Activated CD8-positive, alpha-beta memory T cell treated with anti-CD3 and anti-CD28 coated beads, Interleukin-2, amount 50 U/mL, for 48 hours (primary cell): Measurements from ENCODE around the gene H3-3A.

Source experiments
- DNase-seq: peaks from one replicate; pipeline ENCODE4 v3.0.0-alpha.2; 2020

H3-3A gene

GRCh38 chr1:226086776-226087175 is 24.3 kb downstream of the H3-3A start:
- DNase-seq = no peak

GRCh38 chr1:226091461-226091860 is 28.9 kb downstream of the H3-3A start:
- DNase-seq = no peak

- DNase-seq = peak; percentile 13
These were observed 29.7 kb downstream of the H3-3A start for GRCh38 chr1:226092048-226092820.

DNA sequence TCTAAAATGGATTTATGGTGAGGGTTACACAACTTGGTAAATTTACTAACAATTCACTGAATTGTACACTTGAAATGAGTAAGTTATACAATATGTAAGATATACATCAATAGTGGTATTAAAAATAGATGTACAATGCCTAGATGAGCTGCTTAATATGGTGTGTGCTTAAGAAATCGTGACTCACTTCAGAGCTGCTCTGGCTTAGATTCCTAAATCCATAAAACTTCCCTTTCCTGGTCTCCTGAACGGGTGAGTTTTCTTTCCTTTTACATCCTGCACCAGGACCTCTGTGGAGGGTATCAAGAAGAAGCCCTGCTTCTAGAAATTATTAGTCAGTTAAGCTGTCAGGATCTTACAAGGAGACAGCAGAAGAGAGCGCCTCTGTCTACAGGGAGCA is 30.4 kb downstream of the H3-3A start:
- DNase-seq = no peak

- no peak for DNase-seq
These were observed 31.1 kb downstream of the H3-3A start for GRCh38 chr1:226093621-226094020.

- DNase-seq = no peak
These were observed 31.9 kb downstream of the H3-3A start for GRCh38 chr1:226094451-226094850.

- no peak for DNase-seq
These were observed 32.8 kb downstream of the H3-3A start for GRCh38 chr1:226095286-226095685.

DNA sequence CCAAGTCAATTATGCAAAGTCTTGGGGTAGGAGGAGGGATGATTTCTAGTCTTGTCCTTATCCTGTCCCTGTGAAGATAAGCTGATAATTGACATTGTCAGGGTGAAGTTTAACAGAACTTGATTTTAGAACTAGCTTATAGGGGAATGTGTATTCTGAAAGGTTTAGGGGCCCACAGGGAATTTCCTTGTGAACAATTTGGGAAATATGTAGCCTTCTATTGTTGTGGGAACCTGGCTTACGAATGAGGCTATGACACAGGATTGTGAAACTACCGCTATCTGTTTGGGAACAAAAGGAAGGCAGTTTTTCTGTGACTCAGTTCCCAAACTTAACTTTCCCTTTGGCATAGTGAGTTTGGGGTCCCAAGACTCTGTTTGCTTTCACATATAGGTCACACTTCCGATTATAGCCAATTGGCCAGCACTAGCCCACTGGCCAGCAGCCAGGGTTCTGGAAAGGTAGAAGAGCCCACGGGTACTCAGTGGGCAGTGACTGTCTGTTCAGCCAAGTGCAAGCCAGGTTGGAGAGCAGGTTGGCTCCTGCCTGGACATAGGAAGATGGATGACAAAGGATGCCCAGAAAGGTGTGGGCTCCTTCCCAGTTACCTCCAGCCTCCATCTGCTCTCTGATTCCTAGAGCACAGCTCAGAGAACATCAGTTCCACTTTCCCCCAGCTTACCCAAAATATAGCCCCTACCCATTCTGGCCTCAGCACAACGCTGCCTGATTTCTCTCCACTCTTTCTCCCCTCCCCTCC is 35.5 kb downstream of the H3-3A start:
- DNase-seq = no peak

DNA sequence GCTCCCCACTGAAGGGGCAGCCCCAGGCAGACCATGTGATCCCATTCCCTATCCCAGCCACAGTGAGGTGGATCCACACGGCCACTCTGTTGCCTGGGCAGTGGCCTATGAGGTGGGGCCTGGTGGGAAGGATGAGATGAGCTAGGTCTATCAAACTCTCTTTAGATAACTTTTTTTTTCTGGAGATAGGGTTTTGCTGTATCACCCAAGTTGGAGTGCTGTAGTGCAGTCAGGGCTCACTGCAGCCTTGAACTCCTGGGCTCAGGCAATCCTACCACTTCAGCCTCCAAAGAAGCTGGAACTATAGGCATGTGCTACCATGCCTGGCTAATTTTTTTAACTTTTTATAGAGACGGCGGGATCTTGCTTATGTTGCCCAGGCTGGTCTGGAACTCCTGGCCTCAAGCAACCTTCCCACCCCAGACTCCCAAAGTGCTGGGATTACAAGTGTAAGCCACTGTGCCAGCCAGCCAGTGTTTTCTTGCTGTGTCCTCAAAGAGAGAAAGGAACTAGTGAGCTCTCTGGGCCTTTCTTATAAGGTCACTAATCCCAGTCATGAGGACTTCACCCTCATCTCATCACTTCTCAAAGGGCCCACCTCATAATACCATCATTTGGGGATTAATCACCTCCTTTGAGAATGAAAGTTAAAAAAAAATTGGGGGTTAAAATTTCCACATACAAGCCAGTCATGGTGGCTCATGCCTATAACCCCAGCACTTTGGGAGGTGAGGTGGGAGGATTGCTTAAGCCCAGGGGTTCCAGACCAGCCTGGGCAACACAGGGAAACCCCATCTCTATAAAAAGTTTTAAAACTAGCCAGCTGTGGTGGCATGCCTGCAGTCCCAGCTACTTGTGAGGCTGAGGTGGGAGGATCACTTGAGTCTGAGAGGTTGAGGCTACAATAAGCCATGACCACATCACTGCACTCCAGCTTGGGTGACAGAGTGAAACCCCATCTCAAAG is 36.6 kb downstream of the H3-3A start:
- no peak for DNase-seq

- peak; percentile 69 for DNase-seq
These were observed 38.2 kb downstream of the H3-3A start for GRCh38 chr1:226100436-226101391.

- DNase-seq = no peak
These were observed 42.2 kb downstream of the H3-3A start for GRCh38 chr1:226104671-226105121.

GRCh38 chr1:226107471-226108460 is 45.2 kb downstream of the H3-3A start:
- DNase-seq = no peak

DNA sequence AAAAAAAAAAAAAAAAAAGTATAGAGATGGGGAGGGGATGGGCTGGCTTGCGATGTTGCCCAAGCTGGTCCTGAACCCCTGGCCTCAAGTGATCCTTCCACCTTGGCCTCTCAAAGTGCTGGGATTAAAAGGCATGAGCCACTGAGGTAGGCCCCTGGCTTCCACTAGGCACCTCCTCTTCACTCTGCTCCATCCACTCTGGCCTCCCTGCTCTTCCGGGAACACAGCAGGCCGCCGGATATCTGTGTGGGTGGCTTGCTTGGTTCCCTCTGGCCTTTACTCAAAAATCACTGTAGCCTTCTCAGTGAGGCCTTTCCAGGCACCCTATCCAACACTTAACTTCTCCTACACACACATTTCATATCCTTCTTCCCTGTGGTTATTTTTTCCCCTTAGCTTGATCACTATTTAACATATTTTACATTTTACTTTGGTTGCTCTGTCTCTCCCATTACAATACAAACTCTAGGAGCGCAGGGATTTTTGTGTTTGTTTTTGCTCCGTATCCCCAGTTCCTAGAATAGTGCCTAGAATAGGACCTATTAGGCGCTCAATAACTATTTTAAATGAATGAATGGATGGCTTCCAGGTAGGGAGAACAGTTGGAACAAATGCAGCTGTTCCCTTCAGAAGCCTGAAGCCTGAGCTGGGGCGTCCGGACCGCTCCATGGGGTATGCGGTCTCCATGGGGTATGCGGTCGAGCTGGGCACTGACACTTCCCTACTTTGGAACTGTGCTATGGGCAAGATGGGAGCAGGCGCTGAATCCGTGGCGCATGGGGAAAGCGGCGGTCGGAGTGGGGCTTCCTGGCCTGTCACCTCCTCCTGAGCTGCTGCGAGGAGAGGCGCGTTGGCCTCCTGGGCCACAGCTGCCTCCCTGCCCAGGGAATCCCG is 46.7 kb downstream of the H3-3A start:
- no peak for DNase-seq

GRCh38 chr1:226109829-226110248 is 47.3 kb downstream of the H3-3A start:
- DNase-seq = peak; percentile 89

GRCh38 chr1:226110249-226111097 is 48.0 kb downstream of the H3-3A start:
- peak; percentile 86 for DNase-seq

GRCh38 chr1:226111098-226111882 is 48.8 kb downstream of the H3-3A start:
- DNase-seq = no peak

DNA sequence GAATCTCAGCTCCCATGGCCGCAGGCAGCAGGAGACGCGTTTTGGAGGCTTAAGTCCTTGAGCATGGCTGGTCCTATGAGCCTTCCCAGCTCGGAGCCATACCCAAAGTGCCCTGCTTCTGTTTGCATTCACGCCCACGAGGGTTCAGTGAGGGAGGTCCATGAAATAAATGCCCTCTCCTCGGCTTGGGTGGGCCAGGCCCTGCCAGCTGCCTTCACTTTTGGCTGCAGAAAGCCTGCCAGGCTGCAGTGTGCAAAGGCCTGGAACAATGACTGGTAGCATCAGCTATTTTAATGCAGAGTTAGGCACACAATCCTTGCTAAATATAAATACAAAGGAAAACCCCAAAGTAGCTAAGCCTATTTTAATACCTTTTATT is 49.4 kb downstream of the H3-3A start:
- no peak for DNase-seq

DNA sequence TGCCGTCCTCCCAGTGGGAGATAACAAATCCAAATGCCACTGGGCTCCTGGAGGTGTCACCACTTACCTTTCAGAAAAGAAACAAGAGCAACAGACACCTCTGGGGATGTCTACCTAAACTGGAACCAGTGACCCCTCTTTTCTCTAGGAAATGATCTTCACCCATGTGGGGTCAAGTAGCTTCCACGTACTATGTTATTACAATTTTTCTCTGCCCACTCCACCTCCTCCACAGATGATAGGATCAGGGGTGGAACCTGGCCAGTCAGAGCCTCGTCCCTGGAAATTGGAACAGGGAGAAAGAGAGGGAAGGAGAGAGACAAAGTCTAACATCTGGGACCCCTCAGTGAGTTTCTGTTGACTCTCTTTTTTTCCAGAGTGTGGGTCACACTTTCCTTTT is 50.1 kb downstream of the H3-3A start:
- no peak for DNase-seq
